GM12801 (cell line): ENCODE data around the gene MAN2B2.

ENCODE experiments used
- CTCF ChIP-seq: IDR thresholded peaks from one replicate; pipeline ENCODE4 v1.5.1; 2011; ENCODE audit warnings: control low read depth; ENCODE audit not compliant: insufficient read length; ENCODE audit errors: extremely low read depth

The MAN2B2 gene

DNA sequence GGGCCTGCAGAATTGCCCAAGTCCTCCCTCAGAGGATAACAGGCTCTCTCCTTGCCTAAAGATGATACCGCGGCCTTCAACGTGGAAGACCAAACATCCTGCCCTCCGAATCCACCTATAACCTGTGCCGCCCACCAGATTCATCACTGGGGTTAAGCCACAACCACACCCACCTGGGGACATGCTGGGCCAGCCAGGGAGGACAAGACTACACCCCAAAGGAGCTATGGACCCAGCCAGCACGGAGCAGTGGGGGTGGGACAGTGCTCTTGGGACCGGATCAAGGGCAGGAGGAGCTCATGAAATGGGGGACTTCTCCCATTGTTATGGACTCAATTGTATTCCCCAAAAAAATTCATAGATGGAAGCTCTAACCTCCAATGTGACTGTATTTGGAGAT is 6.8 kb upstream of the MAN2B2 start:
- TF ChIP-seq CTCF = no peak

DNA sequence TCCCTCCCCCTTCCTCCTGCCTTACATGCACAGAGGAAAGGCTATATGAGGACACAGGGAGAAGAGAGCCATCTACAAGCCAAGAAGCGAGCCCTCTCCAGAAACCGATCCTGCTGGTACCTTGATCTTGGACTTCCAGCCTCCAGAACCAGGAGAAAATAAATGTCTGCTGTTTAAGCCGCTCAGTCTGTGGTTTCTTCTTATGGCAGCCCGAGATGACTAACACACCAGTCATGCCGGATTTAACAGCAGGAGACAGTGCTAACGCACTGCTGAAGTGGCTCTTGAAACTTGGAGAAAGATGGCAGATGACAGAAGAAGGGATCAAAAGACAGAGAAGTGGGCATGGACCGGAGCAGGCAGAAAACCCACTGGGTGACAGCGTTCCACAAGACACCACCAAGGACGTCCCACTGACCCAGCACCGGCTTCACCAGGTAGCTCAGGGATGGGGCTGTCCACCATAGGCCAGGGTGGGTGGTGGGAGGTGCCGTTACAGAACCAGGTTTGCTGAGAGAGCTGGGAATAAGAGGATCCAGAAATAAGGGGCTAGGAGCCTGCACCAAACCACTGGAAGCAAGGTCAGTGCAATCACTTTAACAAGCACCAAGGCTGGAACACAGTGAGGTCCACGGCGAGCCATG is 6.2 kb upstream of the MAN2B2 start:
- no peak for TF ChIP-seq CTCF

DNA sequence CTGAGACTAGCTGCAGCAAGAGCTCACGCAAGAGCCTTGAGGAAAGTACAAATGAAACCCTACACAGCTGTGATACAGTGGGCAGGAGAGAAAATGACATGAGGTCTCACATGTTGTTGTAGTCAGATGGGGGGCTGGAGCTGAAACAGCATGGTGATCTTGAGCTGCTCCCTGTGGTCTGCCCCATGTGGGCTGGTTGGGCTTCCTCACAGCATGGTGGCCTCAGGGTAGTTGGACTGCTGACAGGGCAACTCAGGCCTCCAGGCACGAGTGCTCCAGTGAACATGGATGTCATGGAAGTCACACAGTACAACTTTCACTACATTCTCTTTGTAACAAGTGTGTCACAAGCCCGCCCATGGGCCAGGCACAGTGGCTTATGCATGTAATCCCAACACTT is 3.4 kb upstream of the MAN2B2 start:
- TF ChIP-seq CTCF = no peak

GRCh38 chr4:6573551-6573950 is 1.4 kb upstream of the MAN2B2 start:
- TF ChIP-seq CTCF = no peak

GRCh38 chr4:6573986-6574746 is 823 bp upstream of the MAN2B2 start:
- TF ChIP-seq CTCF = no peak

- no peak for TF ChIP-seq CTCF
Measured at GRCh38 chr4:6575503-6576240, 683 bp downstream of the MAN2B2 start.

DNA sequence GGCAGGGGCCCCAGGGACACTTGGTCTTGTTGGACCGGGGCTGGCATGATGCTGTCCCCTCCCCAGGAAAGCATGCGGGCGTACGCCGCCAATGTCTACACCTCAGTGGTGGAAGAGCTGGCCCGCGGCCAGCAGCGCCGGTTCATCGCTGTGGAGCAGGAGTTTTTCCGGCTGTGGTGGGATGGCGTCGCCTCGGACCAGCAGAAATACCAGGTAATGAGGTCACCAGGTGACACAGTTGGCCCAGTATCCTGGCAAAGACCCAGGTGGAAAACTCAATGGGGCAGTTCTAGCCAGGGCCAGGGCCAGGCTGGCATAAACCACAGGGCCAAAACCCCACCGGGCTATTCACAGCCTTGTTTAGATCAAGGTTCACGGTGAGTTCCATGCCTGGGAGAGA is 1.5 kb downstream of the MAN2B2 start:
- TF ChIP-seq CTCF = no peak
